ENCODE measurements around the gene ZNF28. TPM values are rescaled to one million over a fixed set of nuclear protein-coding genes. Genes with fewer than 3 reads are reported as not detected.
A peak's percentile ranks its signal among the peaks of the same experiment; 100 is the strongest.
"Not testable (repeated sequence)": the region's sequence is repeated elsewhere in the genome, so short reads cannot be mapped to it uniquely, and the experiment has no call there.

The ZNF28 gene
- 20.0 and 24.0 TPM in 2 replicates for total RNA-seq (2014; rRNA removed; shearing (Covaris generic))
- 13.2 and 17.7 TPM in 2 replicates for polyA plus RNA-seq (2014; cell fraction: nucleus; rRNA removed)

DNA sequence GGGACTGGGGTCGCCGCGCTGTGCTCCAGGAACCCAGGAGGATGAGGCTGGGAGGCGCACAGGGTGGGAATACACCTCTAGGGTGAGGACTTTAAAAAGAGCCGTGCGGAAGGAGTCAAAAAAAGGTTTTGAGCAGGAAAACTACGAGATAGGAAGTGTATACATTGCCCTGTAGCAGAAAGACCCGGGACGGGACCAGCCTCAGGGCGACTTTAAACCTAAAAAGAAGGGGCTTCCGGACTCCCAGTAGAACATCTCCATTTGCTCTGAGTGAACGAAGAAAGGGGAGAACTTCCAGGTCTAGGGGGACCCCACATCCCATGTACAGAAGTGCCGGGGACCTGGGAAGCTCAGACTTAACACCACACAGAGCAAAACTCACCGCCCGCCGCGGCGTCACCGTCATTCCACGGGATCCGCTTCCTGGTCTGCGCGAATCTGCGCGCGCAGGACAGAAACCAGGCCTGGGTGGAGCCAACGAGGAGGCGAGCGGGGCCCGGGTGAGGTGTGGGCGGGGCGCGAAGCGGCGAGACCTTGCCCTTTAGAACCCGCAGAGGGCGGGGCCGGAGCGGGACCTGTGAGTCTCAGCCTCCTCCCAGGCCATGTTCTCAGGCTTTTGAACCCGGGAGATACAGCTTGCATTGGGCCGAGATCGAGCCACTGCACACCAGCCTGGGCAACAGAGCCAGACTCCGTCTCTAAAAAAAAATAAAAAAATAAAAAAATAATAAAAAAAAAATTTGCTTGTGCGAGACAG is at the start of gene ZNF28:
TSS of gene ZNF28 (minus strand) at position 430 of the 757 bp plus-strand sequence. CDS start 3,675 bp downstream, outside the sequence.
- DNase-seq (ENCODE audit: extremely low read depth, low read depth): peak; percentile 14

DNA sequence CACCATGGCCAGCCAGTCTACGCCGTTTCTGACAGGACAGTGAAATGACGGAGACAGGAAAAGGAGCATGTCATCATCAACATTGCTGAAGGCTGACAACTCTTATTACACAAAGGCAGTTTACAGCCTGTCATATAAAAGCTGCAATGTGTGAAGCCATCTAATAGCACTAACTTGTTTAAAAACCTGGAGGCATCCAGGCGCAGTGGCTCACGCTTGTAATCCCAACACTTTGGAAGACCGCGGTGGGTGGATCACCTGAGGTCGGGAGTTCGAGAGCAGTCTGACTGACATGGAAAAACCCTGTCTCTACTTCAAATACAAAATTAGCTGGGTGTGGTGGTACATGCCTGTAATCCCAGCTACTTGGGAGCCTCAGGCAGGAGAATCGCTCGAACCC is 46.6 kb upstream of the ZNF28 start:
- DNase-seq (ENCODE audit: extremely low read depth, low read depth): not testable (repeated sequence)

DNA sequence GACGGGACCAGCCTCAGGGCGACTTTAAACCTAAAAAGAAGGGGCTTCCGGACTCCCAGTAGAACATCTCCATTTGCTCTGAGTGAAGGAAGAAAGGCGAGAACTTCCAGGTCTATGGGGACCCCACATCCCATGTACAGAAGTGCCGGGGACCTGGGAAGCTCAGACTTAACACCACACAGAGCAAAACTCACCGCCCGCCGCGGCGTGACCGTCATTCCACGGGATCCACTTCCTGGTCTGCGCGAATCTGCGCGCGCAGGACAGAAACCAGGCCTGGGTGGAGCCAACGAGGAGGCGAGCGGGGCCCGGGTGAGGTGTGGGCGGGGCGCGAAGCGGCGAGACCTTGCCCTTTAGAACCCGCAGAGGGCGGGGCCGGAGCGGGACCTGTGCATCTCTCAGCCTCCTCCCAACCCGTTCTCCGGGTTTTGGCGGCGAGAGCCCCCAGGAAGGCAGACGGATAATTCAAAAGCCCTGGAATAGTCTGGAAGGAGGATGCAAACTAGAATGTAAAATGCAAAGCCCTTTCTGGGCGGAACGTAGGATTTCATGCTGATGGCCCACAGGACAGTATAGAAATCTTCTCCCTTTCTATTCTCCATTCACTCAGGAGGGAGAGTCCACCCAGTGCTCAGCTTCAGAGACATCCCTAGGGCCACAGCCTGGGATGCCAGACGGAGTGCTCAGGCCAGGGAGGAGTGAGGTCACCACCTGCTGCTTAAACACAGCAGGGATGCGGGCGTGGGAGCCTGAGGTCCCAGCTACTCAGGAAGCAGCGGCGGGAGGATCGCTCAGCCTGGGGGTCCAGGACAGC is 36.2 kb upstream of the ZNF28 start, which contains the start of gene ZNF468:
TSS of gene ZNF468 (minus strand) at position 242 of the 814 bp plus-strand sequence. CDS start 3,347 bp downstream, outside the sequence.
- DNase-seq (ENCODE audit: extremely low read depth, low read depth): peak; percentile 21

DNA sequence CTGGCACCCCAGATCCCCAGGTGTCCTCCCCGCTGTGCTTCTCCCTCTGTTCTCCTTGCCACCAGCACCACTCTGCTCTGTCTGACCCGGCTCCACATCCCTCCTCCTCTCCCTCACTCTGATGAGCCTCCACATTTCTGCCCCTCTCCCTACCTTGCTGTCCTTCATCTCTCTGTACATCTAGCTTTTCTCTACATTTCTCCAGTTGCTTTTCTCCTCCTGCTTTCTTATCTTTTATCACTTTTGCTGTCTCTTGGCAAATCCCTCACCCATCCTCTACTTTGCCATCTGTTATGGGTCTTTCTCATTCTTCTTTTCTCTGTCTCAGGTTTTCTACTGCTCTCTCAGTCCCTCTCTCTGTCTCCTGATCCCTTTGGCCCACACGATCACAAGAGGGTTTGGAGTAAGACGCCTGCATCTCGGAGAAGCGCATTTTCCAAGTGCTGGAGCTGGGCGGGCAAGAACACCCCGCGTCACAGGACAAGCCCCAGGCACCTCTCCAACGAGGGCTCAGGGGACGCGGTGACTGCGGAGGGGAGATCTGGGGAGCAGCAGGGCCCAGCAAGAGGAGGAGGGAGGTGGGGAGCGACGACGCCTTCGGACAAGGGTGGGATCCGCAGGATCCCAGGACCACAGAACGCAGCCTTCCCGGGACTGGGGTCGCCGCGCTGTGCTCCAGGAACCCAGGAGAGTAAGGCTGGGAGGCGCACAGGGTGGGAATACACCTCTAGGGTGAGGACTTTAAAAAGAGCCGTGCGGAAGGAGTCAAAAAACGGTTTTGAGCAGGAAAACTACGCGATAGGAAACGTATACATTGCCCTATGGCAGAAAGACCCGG is 35.3 kb upstream of the ZNF28 start:
- DNase-seq (ENCODE audit: extremely low read depth, low read depth): not testable (repeated sequence)

DNA sequence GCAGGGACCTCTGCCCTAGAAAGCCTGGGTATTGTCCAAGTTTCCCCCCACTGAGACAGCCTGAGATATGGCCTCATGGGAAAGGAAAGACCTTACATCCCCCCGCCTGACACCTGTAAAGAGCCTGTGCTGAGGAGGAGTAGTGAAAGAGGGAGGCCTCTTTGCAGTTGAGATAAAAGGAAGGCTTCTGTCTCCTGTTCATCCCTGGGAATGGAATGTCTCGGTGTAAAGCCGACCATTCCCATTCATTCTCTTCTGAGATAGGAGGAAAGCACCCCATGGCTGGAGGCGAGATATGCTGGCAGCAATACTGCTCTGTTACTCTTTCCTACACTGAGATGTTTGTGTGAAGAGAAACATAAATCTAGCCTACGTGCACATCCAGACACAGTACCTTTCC is 25.9 kb upstream of the ZNF28 start:
- DNase-seq (ENCODE audit: extremely low read depth, low read depth): not testable (repeated sequence)

DNA sequence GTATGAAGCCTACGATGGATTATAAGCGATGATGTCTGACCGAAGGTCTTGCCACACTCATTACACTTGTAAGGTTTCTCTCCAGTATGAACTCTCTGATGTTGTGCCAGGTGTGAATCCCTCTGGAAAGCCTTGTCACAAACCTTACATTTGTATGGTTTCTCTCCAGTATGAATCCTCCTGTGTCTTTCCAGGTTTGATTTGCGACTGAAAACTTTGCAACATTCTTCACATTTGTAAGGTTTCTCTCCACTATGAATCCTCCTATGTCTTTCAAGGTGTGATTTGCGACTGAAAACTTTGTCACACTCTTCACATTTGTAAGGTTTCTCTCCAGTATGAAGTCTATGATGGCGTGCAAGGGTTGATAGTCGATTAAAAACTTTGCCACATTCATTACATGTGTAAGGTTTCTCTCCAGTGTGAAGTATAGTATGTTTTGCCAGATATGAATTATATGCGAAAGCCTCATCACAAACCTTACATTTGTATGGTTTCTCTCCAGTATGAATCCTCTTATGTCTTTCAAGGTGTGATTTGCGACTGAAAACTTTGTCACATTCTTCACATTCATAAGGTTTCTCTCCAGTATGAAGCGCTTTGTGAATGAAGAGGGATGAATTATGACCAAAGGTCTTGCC is 19.5 kb upstream of the ZNF28 start:
- not testable (repeated sequence) for DNase-seq (ENCODE audit: extremely low read depth, low read depth)

DNA sequence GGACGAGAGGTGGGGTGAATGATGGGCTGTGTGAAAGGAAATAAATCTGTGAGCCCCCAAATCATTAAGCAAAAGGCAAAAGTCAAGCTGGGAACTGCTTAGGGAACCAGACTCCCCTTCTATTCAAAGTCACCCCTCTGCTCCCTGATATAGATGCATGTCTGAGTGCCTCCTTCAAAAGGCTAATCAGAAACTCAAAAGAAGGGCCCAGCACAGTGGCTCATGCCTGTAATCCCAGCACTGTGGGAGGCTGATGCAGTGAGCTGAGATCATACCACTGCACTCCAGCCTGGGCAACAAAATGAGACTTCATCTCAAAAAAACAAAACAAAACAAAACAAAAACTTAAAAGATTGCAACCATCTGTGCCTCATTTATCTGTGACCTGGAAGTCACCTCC is 12.9 kb upstream of the ZNF28 start:
- not testable (repeated sequence) for DNase-seq (ENCODE audit: extremely low read depth, low read depth)

DNA sequence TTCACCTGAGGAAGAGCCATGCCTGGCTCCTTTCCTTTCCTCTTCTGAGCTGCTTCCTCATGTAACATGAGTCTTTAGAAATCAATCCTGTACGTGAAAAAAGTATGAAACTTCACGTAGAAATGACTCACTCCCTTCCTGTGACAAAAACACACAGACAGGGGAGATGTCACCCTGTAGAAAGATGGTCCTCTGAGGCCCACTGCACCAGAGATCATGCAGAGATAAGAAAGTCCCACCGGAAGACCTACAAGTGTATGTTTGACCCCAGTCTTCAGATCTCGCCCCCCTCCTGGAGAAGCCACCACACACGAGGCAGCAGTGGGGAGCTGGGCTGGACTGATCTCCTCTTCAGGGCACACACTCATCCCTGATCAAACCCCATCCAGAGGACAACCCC is 12.1 kb upstream of the ZNF28 start:
- DNase-seq (ENCODE audit: extremely low read depth, low read depth): not testable (repeated sequence)

DNA sequence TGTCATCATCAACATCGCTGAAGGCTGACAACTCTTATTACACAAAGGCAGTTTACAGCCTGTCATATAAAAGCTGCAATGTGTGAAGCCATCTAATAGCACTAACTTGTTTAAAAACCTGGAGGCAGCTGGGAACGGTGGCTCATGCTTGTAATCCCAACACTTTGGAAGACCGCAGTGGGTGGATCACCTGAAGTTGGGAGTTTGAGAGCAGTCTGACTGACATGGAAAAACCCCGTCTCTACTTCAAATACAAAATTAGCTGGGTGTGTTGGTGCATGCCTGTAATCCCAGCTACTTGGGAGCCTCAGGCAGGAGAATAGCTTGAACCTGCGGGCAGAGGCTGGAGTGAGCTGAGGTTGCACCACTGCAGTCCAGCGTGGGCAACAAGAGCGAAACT is 8.4 kb upstream of the ZNF28 start:
- not testable (repeated sequence) for DNase-seq (ENCODE audit: extremely low read depth, low read depth)

DNA sequence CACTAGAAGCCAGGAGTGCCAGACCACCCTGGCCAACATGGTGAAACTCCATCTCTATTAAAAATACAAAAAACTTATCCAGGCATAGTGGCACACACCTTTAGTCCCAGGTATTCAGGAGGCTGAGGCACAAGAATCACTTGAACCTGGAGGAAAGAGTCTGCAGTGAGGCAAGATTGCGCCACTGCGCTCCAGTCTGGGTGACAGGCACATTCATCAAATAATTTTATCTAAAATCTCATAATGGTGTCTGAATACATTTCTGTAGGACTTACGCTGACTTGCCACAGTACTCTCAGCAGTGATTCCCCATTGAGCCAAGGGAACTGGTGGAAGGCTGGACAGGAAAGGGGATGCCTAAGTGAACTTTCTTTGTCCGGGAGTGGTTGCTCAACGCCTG is 4.3 kb upstream of the ZNF28 start:
- DNase-seq (ENCODE audit: extremely low read depth, low read depth): no peak

DNA sequence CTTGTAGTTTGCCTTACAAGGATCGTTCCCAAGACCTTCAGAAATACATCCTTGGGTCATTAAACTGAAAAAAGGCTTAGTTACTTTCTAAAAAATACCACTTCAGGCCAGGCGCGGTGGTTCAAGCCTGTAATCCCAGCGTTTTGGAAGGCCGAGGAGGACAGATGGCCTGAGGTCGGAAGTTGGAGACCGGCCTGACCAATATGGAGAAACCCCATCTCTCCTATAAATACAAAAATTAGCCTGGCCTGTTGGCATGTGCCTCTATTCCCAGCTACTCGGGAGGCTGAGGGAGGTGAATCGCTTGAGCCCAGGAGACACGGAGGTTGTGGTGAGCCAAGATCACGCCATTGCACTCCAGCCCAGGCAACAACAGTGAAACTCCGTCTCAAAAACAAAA is 2.2 kb upstream of the ZNF28 start:
- DNase-seq (ENCODE audit: extremely low read depth, low read depth): no peak

DNA sequence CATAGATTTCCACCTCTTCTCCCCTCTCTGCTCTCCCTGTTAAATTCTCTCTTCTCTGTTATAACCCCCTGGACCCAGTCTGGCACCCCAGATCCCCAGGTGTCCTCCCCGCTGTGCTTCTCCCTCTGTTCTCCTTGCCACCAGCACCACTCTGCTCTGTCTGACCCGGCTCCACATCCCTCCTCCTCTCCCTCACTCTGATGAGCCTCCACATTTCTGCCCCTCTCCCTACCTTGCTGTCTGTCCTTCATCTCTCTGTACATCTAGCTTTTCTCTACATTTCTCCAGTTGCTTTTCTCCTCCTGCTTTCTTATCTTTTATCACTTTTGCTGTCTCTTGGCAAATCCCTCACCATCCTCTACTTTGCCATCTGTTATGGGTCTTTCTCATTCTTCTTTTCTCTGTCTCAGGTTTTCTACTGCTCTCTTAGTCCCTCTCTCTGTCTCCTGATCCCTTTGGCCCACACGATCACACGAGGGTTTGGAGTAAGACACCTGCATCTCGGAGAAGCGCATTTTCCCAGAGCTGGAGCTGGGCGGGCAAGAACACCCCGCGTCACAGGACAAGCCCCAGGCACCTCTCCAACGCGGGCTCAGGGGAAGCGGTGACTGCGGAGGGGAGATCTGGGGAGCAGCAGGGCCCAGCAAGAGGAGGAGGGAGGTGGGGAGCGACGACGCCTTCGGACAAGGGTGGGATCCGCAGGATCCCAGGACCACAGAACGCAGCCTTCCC is 795 bp downstream of the ZNF28 start:
- DNase-seq (ENCODE audit: extremely low read depth, low read depth): not testable (repeated sequence)

DNA sequence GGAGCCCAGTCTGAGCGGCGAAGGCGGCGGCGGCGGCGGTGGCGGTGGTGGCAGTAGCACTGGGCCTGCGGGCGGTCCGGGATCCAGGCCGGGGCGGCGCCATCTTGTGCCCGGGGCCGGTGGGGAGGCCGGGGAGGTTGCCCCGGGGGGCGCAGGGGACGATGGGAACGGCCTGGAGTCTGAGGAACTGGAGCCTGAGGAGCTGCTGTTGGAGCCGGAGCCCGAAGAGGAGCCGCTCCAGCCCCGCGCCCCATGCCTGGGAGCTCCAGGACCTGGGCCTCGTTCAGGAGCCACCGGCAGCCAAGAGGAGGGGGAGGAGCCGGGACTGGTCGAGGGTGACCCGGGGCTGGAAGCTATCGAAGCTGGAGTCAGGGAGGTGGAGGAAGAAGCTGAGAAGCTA is 11.6 kb downstream of the ZNF28 start:
- DNase-seq (ENCODE audit: extremely low read depth, low read depth): no peak

DNA sequence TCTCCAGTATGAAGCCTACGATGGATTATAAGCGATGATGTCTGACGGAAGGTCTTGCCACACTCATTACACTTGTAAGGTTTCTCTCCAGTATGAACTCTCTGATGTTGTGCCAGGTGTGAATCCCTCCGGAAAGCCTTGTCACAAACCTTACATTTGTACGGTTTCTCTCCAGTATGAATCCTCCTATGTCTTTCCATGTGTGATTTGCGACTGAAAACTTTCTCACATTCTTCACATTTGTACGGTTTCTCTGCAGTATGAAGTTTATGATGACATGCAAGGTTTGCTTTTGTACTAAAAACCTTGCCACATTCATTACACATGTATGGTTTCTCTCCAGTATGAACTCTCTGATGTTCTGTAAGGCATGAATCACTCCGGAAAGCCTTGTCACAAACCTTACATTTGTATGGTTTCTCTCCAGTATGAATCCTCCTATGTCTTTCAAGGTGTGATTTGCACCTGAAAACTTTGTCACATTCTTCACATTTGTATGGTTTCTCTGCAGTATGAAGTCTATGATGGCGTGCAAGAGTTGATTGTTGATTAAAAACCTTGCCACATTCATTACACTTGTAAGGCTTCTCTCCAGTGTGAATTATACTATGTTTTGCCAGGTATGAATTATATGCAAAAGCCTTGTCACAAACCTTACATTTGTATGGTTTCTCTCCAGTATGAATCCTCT is 21.3 kb downstream of the ZNF28 start:
- DNase-seq (ENCODE audit: extremely low read depth, low read depth): not testable (repeated sequence)

DNA sequence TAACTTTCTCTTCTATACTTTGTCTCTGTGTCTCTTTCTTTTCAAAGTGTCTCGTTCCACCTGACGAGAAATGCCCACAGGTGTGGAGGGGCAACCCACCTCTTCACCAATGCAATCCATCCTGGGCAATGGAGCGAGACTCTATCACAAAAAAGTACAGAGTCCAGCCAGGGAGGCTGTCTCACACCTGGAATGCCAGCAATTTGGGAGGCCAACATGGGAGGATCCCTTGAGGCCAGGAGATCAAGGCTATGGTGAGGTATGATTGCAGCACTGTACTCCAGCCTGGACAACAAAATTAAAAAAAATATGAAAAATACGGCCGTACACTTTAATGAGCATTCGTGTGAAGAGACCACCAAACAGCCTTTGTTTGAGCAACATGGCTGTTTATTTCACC is 32.0 kb downstream of the ZNF28 start:
- no peak for DNase-seq (ENCODE audit: extremely low read depth, low read depth)

DNA sequence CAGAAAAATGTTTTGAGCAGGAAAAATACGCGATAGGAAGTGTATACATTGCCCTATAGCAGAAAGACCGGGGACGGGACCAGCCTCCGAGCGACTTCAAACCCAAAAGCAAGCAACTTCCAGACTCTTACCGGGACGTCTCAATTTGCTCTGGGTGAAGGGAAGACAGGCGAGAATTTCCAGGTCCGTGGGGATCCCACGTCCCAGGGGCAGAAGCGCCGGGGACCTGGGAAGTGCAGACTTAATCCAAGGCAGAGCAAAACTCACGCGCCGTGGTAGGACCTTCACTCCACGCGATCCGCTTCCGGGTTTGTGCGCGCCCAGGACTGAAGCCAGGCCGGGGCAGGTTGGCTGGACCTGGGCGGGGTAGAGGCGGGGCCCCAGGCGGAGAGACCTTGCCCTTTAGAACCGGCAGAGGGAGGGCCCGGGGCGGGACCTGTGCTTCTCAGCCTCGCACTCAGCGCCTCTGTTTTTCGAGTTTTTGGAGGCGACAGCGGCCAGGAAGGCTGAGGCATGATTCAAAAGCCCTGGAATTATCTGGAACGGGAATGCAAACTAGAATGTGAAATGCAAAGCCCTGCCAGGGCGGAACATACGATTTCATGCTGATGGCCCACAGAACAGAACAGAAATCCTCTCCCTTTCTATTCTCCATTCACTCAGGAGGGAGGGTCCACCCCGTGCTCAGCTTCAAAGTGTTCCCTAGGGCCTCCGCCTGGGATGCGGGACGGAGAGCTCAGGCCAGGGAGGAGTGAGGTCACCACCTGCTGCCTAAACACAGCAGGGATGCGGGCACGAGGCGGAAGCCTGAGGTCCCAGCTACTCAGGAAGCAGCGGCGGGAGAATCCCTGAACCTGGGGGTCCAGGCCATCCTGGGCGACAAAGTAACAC is 34.7 kb downstream of the ZNF28 start, which contains the start of gene ZNF600:
TSS of gene ZNF600 (minus strand) at position 328 of the 891 bp plus-strand sequence. CDS start 7,903 bp downstream, outside the sequence.
- peak; percentile 38 for DNase-seq (ENCODE audit: extremely low read depth, low read depth)

DNA sequence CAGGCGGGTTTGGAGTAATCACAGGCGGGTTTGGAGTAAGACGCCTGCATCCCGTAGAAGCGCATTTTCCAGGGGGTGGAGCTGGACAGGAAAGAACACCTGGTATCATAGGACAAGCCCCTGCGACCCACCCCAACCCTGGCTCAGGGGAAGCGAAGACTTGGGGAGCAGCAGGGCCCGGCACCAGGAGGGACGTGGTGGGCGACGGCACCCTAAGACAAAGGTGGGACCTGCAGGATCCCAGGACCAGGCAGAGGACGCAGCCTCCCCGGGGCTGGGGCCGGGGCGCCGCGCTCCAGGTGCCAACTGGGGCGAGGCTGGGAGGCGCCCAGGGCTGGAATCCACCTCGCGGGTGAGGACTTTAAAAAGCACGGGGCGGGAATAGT is 35.4 kb downstream of the ZNF28 start:
- no peak for DNase-seq (ENCODE audit: extremely low read depth, low read depth)

DNA sequence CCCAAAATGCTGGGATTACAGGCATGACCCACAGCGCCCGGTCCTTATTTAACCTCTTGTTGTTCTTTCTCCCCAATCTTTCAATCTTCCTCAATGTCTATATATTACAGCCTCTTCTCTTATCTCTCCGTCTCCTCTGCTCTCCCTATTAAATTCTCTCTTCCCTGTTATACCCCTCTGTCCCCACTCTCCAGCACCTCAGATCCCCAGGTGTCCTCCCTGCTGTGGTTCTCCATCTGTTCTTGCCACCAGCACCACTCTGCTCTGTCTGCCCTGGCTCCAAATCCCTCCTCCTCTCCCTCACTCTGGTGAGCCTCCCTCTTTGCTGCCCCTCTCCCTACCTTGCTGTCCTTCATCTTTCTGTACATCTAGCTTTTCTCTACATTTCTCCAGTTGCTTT is 35.9 kb downstream of the ZNF28 start:
- no peak for DNase-seq (ENCODE audit: extremely low read depth, low read depth)

Measured in NCI-H460 (cell line).